ENCODE measurements around the gene ZBED2. TPM values are rescaled to one million over a fixed set of nuclear protein-coding genes. Genes with fewer than 3 reads are reported as not detected.

ZBED2 gene
- total and polyA plus RNA-seq, 2 of the 13 experiments (the other 11 are each of a cell fraction or from before 2014, with no cell fraction given), result 0.04 TPM; not detected in 1

DNA sequence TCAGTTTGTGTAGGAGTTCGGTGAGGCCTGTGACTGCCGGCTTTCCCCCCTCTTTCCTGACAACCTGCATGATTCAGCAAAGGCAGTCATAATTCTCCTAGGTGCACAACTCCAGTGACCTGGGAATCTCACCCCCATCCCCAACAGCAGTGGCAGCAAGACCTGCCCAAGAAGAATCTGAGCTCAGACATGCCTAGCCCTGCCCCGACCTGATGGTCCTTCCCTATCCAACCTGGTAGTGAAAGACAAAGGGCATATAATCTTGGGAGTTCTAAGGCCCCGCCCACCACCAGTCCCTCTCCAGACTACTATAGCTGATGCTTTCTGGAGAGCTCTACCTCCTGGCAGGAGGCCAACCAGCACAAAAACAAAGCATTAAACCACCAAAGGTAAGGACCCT is 44.2 kb upstream of the ZBED2 start:
- no peak overlapping the region for H3K27ac ChIP-seq (ENCODE audit: extremely low read length, insufficient read depth, low read length)
- FAIRE-seq, result no peak
- H3K4me2 ChIP-seq (ENCODE audit: low read depth, low read length), result no peak overlapping the region
- ATAC-seq, result no peak
- H3K36me3 ChIP-seq (replicated peaks in 1 of 2; ENCODE audit: control insufficient read depth in 1 of 2, insufficient read depth in 2 of 2, low read length in 2 of 2), result no peaks in the 10 kb centered on the region
- in situ Hi-C loops (cut with HindIII; ENCODE audit: extremely low pct_ligation_motif_present, low pct_unique_long_range_greater_than_20kb) (no loop called here), intact Hi-C loops (cut with micrococcal nuclease; ENCODE audit: unreplicated experiment) (no loop called here)
- POLR2A ChIA-PET, result no interaction called here
- H3K9ac ChIP-seq (ENCODE audit: insufficient read depth, low read depth, low read length), result no peak overlapping the region
- DNase-seq (ENCODE audit: low spot score), result no peak
- 17% methylated on average over 3 of the region's 4 CpGs for WGBS (ENCODE audit: low lambda C conversion rate)
- H4K20me1 ChIP-seq (ENCODE audit: insufficient read depth, low read length), result no peaks in the 10 kb centered on the region
- BruUV-seq (replicated peaks), result no TSS peak
- H3K79me2 ChIP-seq (ENCODE audit: insufficient read depth, low read length), result no peaks in the 10 kb centered on the region
- H3K4me1 ChIP-seq (ENCODE audit: insufficient read depth, low read length), result no peaks in the 10 kb centered on the region
- H2AFZ ChIP-seq (ENCODE audit: low read length), result no peak overlapping the region
- H3K4me3 ChIP-seq (replicated peaks in 1 of 3; ENCODE audit: insufficient read depth in 1 of 3, low read depth in 2 of 3, low read length in 3 of 3), result no peak overlapping the region
- H3K9me3 ChIP-seq (ENCODE audit: low read length), result peaks cover 7% of the 10 kb centered on the region; the same call in 1 of the 2 replicates
- CTCF ChIA-PET (ENCODE audit: low intra/inter-chr PET ratio, low total read pairs), result no interaction called here
- H3K27me3 ChIP-seq (ENCODE audit: control insufficient read depth in 1 of 2, insufficient read depth in 2 of 2, low read length in 2 of 2), result no peaks in the 10 kb centered on the region
- TF ChIP-seq XBP1 (CRISPR knock-in tag; IDR thresholded peaks at IDR 0.05) (no peak), ZBTB8A (CRISPR knock-in tag; IDR thresholded peaks at IDR 0.05; ENCODE audit: borderline replicate concordance, low read depth) (no peak), GFI1 (CRISPR knock-in tag; IDR thresholded peaks at IDR 0.05; ENCODE audit: borderline replicate concordance) (no peak), RXRA (CRISPR knock-in tag; IDR thresholded peaks at IDR 0.05) (no peak), POGZ (CRISPR knock-in tag; IDR thresholded peaks at IDR 0.05) (no peak), PTBP1 (IDR thresholded peaks at IDR 0.05; ENCODE audit: low read depth, low read length, poor library complexity, severe bottlenecking) (no peak), SAFB2 (CRISPR knock-in tag; IDR thresholded peaks at IDR 0.05; ENCODE audit: borderline replicate concordance, low read depth) (no peak), AHR (CRISPR knock-in tag; IDR thresholded peaks at IDR 0.05) (no peak), POLR2A (IDR thresholded peaks at IDR 0.05; ENCODE audit: insufficient read depth in 1 of 2, low read depth in 2 of 2, low read length in 2 of 2) (no peak), ZNF333 (CRISPR knock-in tag; IDR thresholded peaks at IDR 0.05; ENCODE audit: borderline replicate concordance) (no peak)
- TF ChIP-seq, protein P1, sequence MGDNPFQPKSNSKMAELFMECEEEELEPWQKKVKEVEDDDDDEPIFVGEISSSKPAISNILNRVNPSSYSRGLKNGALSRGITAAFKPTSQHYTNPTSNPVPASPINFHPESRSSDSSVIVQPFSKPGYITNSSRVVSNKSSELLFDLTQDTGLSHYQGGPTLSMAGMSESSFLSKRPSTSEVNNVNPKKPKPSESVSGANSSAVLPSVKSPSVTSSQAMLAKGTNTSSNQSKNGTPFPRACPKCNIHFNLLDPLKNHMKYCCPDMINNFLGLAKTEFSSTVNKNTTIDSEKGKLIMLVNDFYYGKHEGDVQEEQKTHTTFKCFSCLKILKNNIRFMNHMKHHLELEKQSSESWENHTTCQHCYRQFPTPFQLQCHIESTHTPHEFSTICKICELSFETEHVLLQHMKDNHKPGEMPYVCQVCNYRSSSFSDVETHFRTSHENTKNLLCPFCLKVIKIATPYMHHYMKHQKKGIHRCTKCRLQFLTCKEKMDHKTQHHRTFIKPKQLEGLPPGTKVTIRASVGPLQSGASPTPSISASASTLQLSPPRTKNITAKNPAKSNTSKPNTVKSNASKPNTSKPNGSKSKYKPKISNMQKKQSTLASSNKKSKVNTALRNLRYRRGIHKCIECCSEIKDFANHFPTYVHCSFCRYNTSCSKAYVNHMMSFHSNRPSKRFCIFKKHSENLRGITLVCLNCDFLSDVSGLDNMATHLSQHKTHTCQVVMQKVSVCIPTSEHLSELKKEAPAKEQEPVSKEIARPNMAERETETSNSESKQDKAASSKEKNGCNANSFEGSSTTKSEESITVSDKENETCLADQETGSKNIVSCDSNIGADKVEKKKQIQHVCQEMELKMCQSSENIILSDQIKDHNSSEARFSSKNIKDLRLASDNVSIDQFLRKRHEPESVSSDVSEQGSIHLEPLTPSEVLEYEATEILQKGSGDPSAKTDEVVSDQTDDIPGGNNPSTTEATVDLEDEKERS (CRISPR knock-in tag; IDR thresholded peaks at IDR 0.05), result no peak
- TF ChIP-seq, protein P2, sequence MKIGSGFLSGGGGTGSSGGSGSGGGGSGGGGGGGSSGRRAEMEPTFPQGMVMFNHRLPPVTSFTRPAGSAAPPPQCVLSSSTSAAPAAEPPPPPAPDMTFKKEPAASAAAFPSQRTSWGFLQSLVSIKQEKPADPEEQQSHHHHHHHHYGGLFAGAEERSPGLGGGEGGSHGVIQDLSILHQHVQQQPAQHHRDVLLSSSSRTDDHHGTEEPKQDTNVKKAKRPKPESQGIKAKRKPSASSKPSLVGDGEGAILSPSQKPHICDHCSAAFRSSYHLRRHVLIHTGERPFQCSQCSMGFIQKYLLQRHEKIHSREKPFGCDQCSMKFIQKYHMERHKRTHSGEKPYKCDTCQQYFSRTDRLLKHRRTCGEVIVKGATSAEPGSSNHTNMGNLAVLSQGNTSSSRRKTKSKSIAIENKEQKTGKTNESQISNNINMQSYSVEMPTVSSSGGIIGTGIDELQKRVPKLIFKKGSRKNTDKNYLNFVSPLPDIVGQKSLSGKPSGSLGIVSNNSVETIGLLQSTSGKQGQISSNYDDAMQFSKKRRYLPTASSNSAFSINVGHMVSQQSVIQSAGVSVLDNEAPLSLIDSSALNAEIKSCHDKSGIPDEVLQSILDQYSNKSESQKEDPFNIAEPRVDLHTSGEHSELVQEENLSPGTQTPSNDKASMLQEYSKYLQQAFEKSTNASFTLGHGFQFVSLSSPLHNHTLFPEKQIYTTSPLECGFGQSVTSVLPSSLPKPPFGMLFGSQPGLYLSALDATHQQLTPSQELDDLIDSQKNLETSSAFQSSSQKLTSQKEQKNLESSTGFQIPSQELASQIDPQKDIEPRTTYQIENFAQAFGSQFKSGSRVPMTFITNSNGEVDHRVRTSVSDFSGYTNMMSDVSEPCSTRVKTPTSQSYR (CRISPR knock-in tag; IDR thresholded peaks at IDR 0.05; ENCODE audit: borderline replicate concordance), result no peak
- TF ChIP-seq, protein P3, sequence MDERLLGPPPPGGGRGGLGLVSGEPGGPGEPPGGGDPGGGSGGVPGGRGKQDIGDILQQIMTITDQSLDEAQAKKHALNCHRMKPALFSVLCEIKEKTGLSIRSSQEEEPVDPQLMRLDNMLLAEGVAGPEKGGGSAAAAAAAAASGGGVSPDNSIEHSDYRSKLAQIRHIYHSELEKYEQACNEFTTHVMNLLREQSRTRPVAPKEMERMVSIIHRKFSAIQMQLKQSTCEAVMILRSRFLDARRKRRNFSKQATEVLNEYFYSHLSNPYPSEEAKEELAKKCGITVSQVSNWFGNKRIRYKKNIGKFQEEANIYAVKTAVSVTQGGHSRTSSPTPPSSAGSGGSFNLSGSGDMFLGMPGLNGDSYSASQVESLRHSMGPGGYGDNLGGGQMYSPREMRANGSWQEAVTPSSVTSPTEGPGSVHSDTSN (CRISPR knock-in tag; IDR thresholded peaks at IDR 0.05), result no peak
- TF ChIP-seq, protein P4, sequence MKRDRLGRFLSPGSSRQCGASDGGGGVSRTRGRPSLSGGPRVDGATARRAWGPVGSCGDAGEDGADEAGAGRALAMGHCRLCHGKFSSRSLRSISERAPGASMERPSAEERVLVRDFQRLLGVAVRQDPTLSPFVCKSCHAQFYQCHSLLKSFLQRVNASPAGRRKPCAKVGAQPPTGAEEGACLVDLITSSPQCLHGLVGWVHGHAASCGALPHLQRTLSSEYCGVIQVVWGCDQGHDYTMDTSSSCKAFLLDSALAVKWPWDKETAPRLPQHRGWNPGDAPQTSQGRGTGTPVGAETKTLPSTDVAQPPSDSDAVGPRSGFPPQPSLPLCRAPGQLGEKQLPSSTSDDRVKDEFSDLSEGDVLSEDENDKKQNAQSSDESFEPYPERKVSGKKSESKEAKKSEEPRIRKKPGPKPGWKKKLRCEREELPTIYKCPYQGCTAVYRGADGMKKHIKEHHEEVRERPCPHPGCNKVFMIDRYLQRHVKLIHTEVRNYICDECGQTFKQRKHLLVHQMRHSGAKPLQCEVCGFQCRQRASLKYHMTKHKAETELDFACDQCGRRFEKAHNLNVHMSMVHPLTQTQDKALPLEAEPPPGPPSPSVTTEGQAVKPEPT (CRISPR knock-in tag; IDR thresholded peaks at IDR 0.05; ENCODE audit: low read depth), result no peak
- TF ChIP-seq, protein P5, sequence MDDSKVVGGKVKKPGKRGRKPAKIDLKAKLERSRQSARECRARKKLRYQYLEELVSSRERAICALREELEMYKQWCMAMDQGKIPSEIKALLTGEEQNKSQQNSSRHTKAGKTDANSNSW (CRISPR knock-in tag; IDR thresholded peaks at IDR 0.05; ENCODE audit: borderline replicate concordance), result no peak
